IMR-90 (cell line): ENCODE data around the gene PCDHGB5.

Experiments used
- BHLHE40 ChIP-seq: fragments of 150-350 bp; IDR thresholded peaks from 2 replicates; pipeline ENCODE4 v1.6.1; 2016; ENCODE audit warnings: mild to moderate bottlenecking, low read depth, low read length
- CEBPB ChIP-seq: IDR thresholded peaks from 2 replicates; pipeline ENCODE4 v1.6.1; 2012; ENCODE audit warnings: low read depth, low read length, improper control_type of control experiment
- CTCF ChIP-seq: conservative IDR thresholded peaks from 2 replicates; pipeline ENCODE4 v1.5.1; 2012; ENCODE audit warnings: mild to moderate bottlenecking, low read depth, low read length, improper control_type of control experiment
- MAFK ChIP-seq: IDR thresholded peaks from 2 replicates; pipeline ENCODE4 v1.6.1; 2012; ENCODE audit warnings: low read depth, low read length, improper control_type of control experiment
- POLR2A ChIP-seq: IDR thresholded peaks from 2 replicates; pipeline ENCODE4 v1.6.1; 2012; ENCODE audit warnings: mild to moderate bottlenecking, low read depth, low read length
- RFX5 ChIP-seq: IDR thresholded peaks from 2 replicates; pipeline ENCODE4 v1.8.0; 2012; ENCODE audit warnings: low read depth, mild to moderate bottlenecking, low read length, moderate library complexity
- SMC3 ChIP-seq: fragments of 150-350 bp; IDR thresholded peaks from 2 replicates; pipeline ENCODE4 v1.6.1; 2016; ENCODE audit warnings: low read depth, mild to moderate bottlenecking, antibody characterized with exemption, low read length, moderate library complexity
- TF ChIP-seq, protein P1 (sequence below): fragments of 150-350 bp; IDR thresholded peaks from 2 replicates; pipeline ENCODE4 v1.6.1; 2016; ENCODE audit warnings: low read depth, mild to moderate bottlenecking, low read length, moderate library complexity, borderline replicate concordance

DNA sequence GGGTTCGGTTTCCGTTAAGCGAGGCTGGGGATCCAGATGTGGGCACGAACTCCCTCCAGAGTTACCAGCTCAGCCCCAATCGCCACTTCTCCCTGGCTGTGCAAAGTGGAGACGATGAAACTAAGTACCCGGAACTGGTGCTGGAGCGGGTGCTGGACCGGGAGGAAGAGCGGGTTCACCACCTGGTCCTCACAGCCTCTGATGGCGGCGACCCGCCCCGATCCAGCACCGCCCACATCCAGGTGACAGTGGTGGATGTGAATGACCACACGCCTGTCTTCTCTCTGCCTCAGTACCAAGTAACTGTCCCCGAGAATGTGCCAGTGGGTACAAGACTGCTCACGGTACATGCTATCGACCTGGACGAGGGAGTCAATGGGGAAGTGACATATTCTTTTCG is 14.4 kb upstream of the PCDHGB5 start:
- no peak for TF ChIP-seq MAFK
- TF ChIP-seq CTCF, result no peak
- no peak for TF ChIP-seq SMC3
- TF ChIP-seq BHLHE40, result no peak
- TF ChIP-seq POLR2A, result no peak
- TF ChIP-seq, protein P1, sequence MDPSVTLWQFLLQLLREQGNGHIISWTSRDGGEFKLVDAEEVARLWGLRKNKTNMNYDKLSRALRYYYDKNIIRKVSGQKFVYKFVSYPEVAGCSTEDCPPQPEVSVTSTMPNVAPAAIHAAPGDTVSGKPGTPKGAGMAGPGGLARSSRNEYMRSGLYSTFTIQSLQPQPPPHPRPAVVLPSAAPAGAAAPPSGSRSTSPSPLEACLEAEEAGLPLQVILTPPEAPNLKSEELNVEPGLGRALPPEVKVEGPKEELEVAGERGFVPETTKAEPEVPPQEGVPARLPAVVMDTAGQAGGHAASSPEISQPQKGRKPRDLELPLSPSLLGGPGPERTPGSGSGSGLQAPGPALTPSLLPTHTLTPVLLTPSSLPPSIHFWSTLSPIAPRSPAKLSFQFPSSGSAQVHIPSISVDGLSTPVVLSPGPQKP, result no peak
- no peak for TF ChIP-seq RFX5
- no peak for TF ChIP-seq CEBPB
